ENCODE results near the gene MTERF4. TPM values are rescaled to one million over a fixed set of nuclear protein-coding genes. Genes with fewer than 3 reads are reported as not detected.

MTERF4 gene
- total and polyA plus RNA-seq, 11 donors: 16.4 to 29.1 (median 23.0) TPM

DNA sequence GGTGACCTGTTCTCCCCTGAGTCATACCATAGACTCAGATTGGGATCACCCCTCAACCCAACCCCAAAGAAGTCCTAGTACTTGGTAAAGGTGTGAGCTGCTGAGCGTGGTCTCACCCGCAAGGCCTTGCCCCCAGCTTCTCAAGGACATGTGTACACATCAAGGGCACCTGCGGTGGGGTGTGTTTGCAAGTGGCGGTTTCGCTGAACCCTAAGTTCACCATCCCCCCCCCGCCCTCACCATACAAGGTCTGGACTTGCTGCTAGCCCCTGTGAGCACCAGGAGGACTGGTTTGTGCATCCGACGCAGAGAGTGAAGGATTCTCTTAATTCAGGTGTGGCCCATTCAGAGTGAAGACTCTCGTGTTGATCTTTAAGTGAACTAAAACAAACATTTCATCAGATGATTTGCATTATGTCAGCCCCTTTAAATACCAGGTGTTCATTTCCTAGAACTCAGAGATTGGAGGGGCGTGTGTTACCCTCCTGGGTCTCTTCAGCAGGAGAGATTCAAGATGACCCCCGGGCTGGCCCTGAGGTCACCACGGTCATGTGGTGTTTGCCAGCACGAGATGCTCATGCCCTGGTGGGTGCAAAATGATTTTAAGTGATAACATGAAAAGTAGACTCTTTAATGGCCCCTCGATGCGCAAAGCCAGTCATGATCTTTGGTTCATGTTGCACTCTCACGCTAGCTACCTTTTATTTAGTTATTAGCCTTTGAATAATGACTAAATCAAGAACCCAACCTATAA is 27.8 kb downstream of the MTERF4 start:
- Histone ChIP-seq H3K4me3 (no peak overlapping the region), H3K9me3 (no peaks in the 10 kb centered on the region), H3K27me3 (no peaks in the 10 kb centered on the region), H3K4me1 (no peaks in the 10 kb centered on the region), H3K27ac (no peak overlapping the region), H3K36me3 (peaks cover 0 to 61% (median 31%) of the 10 kb centered on the region in 9 donors)
- intact Hi-C loops (cut with DNase I): loop anchor here in 1 of 10 donors (10.0 kb wide), 1 partner anchor 219 kb away; no protein-coding TSS in a partner anchor
- no peak for TF ChIP-seq POLR2A (IDR thresholded peaks at IDR 0.05)
- TF ChIP-seq, protein P1, sequence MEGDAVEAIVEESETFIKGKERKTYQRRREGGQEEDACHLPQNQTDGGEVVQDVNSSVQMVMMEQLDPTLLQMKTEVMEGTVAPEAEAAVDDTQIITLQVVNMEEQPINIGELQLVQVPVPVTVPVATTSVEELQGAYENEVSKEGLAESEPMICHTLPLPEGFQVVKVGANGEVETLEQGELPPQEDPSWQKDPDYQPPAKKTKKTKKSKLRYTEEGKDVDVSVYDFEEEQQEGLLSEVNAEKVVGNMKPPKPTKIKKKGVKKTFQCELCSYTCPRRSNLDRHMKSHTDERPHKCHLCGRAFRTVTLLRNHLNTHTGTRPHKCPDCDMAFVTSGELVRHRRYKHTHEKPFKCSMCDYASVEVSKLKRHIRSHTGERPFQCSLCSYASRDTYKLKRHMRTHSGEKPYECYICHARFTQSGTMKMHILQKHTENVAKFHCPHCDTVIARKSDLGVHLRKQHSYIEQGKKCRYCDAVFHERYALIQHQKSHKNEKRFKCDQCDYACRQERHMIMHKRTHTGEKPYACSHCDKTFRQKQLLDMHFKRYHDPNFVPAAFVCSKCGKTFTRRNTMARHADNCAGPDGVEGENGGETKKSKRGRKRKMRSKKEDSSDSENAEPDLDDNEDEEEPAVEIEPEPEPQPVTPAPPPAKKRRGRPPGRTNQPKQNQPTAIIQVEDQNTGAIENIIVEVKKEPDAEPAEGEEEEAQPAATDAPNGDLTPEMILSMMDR (IDR thresholded peaks at IDR 0.05): no peak
- DNase-seq (no peak), ATAC-seq (no peak)
- 92 to 94% (median 93%) methylated on average over 15 to 16 of the region's 16 CpGs for WGBS, 4 donors

DNA sequence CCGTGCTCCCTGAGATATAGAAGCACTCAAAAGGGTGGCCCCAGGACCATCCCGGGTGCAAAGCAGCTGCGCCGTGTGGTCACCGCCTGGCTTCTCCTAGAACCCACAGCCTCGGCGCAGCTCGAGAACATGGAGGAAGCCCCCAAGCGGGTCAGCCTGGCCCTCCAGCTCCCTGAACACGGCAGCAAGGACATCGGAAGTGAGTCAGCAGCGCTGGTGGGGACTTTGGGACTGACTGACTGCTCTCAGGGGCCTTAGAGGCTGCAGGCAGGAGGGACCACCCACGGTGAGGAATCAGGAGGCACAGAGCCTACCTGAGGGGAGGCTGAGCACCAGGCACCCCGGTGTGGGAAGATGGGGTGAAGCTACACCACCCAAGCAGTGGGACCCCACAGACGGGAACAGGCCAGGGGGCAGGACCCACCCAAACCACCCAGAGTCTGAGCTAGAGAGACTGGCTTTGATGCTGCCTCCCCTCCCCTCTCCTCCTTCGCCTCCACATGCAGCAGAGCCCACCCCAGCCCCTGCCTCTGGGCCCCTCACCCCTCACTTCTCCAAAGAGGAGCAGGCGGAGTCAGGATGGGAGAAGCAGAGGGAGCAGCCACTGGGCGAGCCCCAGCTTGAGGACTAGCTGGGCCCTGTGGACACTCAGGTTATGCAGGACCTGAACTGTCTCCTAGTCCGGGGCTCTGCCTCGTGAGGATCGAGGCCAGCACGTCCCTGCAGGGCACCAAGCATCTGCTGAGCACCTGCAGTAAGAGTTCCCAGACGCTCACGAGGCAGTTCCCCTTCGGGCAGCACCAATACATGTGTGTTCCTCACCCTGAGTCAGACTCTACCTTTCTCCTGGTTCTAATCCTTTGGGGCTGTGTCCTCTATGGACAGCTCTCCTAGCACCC is 28.7 kb downstream of the MTERF4 start:
- ATAC-seq: no peak
- 80 to 87% (median 82%) methylated on average over 17 to 25 of the region's 25 CpGs for WGBS, 4 donors
- no peaks in the 10 kb centered on the region for H3K9me3 ChIP-seq
- TF ChIP-seq, protein P1 (IDR thresholded peaks at IDR 0.05): no peak
- DNase-seq: no peak
- no peak overlapping the region for H3K27ac ChIP-seq
- no peaks in the 10 kb centered on the region for H3K4me1 ChIP-seq
- intact Hi-C loops (cut with DNase I): loop anchor here in 1 of 10 donors (10.0 kb wide), 1 partner anchor 219 kb away; no protein-coding TSS in a partner anchor
- no peaks in the 10 kb centered on the region for H3K27me3 ChIP-seq
- no peak overlapping the region for H3K4me3 ChIP-seq
- H3K36me3 ChIP-seq: peaks cover 0 to 68% (median 34%) of the 10 kb centered on the region in 9 donors

DNA sequence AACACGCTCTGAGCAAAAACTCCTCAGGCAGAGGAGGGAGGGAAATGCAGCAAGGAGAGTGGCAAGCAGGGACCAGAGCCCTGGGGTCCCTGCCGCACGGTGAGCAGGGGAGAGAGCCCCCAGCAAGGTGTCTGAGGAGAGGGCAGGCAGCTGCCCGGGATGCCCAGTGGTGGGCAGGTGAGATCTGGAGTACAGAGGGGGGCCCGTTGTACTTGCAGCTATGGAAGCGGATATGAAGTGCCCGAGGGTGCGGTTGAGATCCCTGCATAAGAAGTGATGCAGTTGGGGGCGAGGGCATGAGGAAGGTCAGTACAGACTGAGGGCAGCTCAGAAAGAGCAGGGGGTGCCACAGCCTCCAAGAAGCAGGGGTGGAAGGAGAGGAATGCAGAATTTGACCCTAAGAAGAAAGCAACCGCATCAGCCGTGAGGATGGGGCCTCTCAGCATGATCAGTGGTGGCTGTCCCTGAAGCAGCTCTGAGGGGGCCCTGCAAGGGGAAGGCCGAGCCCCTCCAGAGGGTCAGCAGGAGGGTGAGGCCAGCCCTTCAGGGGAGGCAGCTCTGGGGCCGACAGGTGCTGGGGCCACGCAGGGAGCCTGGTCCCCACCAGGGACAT is 29.4 kb downstream of the MTERF4 start:
- no peaks in the 10 kb centered on the region for H3K4me1 ChIP-seq
- no peak for TF ChIP-seq POLR2A (IDR thresholded peaks at IDR 0.05)
- TF ChIP-seq, protein P1 (IDR thresholded peaks at IDR 0.05): no peak
- ATAC-seq: no peak
- H3K9me3 ChIP-seq: no peaks in the 10 kb centered on the region
- 78 to 90% (median 83%) methylated on average over 11 to 14 of the region's 14 CpGs for WGBS, 4 donors
- H3K27me3 ChIP-seq: no peaks in the 10 kb centered on the region
- intact Hi-C loops (cut with DNase I): loop anchor here in 1 of 10 donors (10.0 kb wide), 1 partner anchor 218 kb away; no protein-coding TSS in a partner anchor
- no peak overlapping the region for H3K4me3 ChIP-seq
- peaks cover 0 to 74% (median 37%) of the 10 kb centered on the region in 9 donors for H3K36me3 ChIP-seq
- no peak for DNase-seq
- no peak overlapping the region for H3K27ac ChIP-seq
